RWPE1 (cell line): ENCODE results near the gene RTEL1.

Experiments used
- CTCF ChIA-PET: fragments of 350-600 bp; sonication (Branson Sonifier 250); formaldehyde crosslinking; extraction: SDS; loops from one replicate; lab custom pipeline; 2021; lab: Yijun Ruan, JAX
- POLR2A ChIA-PET: fragments of 400-600 bp; formaldehyde crosslinking; extraction: SDS; loops from one replicate; lab custom pipeline; 2020; ENCODE audit warnings: antibody characterized with exemption; ENCODE audit not compliant: low non-redundant PET; lab: Yijun Ruan, JAX
- DNase-seq: peaks from one replicate; pipeline ENCODE4 v3.0.0; 2012; ENCODE audit warnings: low spot score
- H3K27ac ChIP-seq: fragments of 450-650 bp; 2 replicates; pipeline ENCODE4 v1.5.1; 2017
- TF ChIP-seq, protein P1 (sequence below): fragments of 450-650 bp; conservative IDR thresholded peaks from 2 replicates; pipeline ENCODE4 v1.5.1; 2017; ENCODE audit warnings: low read depth, mild to moderate bottlenecking

Gene RTEL1

GRCh38 chr20:63734946-63735858, 77.1 kb downstream of the RTEL1 start:
- DNase-seq, result no peak
- TF ChIP-seq, protein P1, sequence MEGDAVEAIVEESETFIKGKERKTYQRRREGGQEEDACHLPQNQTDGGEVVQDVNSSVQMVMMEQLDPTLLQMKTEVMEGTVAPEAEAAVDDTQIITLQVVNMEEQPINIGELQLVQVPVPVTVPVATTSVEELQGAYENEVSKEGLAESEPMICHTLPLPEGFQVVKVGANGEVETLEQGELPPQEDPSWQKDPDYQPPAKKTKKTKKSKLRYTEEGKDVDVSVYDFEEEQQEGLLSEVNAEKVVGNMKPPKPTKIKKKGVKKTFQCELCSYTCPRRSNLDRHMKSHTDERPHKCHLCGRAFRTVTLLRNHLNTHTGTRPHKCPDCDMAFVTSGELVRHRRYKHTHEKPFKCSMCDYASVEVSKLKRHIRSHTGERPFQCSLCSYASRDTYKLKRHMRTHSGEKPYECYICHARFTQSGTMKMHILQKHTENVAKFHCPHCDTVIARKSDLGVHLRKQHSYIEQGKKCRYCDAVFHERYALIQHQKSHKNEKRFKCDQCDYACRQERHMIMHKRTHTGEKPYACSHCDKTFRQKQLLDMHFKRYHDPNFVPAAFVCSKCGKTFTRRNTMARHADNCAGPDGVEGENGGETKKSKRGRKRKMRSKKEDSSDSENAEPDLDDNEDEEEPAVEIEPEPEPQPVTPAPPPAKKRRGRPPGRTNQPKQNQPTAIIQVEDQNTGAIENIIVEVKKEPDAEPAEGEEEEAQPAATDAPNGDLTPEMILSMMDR, result no peak
- POLR2A ChIA-PET, result no interaction called here
- peak overlapping the region; percentile 99 for H3K27ac ChIP-seq
- CTCF ChIA-PET, result interaction anchor here (1.6 kb wide), 1 partner anchor 7 kb away, joined by 4 read pairs; no protein-coding TSS in a partner anchor

DNA sequence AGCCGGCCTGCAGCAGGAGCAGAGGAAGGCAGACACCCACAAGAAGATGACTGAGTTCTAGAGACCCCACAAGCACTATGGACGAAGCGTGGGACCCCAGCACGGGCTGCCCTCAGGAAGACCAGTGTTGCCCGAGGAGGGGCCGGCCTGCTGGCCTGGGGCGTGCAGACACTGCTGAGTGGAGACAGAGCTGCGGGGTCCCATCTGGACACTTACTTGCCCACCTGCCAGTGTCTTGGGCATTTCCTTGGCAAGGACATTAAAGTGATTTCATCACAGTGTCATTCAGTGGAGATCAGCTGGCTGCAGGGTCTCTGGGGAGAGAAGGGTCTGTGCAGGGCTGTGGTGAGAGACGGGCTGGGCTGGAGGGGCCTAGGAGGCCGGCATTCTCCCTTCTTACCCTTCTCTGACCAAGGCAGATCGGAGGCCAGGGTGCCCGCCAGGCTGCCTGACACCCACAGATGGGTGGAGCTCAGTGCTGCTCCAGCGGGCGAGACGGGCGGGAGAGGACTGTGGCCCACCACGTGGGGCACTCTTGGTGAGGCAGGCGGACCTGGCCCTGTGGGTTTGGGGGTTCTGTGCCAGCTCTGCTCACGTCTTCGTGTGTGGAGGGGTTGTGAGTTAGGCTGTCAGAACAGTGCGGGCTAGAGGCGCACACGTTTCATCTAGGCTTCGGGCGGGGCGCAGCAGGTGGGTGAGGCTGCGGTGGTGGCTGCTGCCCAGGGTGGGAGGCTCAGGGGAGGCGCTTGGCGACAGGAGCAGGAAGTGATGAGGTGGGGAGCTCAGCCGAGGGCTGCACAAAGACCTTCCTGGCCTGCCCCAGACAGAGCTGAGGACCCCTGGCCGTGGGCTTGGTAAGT, 78.0 kb downstream of the RTEL1 start, which contains the start of gene LIME1:
LIME1 (plus strand) TSS at position 806 of the 860 bp plus-strand sequence. CDS start 886 bp downstream, outside the sequence.
- TF ChIP-seq, protein P1, result no peak
- ChIA-PET POLR2A (no interaction called here), CTCF (interaction anchor here (0.5 to 1.6 kb wide), 6 partner anchors 8 to 244 kb away, joined by 3 to 4 read pairs (median 3); no protein-coding TSS in a partner anchor)
- H3K27ac ChIP-seq, result peak within 1 kb of the TSS; percentile 99
- DNase-seq, result no peak

DNA sequence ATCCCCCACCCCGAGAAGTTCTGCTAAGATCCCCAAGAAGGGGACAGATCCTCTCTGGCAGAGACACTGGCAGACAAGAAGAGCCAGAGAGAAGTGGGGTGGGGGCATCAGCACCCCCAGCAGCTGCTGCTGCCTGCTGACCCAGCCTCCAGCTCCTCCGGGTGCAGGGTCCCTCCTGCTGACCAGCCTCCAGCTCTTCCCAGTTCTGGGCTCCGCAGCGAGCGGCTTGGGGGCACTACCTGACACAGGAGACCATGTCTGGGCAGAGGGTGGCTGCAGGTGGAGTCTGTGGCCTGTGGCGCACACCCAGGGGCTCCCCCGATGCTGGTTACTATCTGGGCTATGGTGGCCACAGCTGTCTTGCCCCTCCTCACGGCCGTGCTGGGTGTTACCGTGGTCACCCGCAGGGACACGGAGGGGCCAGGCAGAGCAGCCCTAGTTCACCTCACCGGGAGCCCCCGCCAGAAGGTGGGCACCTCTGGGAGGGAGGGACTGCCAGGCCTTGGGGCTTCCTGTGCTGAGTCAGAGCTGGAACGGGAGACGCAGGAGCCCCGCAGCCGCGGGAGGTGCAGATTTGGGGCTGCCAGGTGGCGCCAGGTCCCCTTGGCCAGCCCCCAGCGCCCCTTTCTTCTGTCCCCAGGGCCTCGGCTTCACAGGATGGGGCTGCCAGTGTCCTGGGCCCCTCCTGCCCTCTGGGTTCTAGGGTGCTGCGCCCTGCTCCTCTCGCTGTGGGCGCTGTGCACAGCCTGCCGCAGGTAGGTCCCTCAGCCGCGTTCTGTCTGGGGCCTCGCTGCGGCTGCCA, 79.0 kb downstream of the RTEL1 start:
- TF ChIP-seq, protein P1, result no peak
- ChIA-PET CTCF (interaction anchor here (0.5 to 2.0 kb wide), 9 partner anchors 9 to 216 kb away, joined by 3 to 8 read pairs (median 4); partner anchors contain the start of genes ARFRP1 and ZGPAT), POLR2A (no interaction called here)
- H3K27ac ChIP-seq, result peak overlapping the region; percentile 99
- no peak for DNase-seq

DNA sequence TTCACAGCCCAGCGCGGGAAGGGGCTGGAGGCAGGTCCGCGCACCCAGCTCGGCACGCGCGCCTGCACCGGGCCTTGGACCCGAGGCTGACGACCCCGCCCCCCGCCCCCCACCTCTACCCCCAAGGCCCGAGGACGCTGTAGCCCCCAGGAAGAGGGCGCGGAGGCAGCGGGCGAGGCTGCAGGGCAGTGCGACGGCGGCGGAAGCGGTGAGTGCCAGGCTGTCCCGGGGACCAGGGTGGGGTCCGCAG, 79.5 kb downstream of the RTEL1 start:
- H3K27ac ChIP-seq, result peak overlapping the region; percentile 99
- CTCF ChIA-PET, result interaction anchor here (0.6 to 2.0 kb wide), 4 partner anchors 14 to 215 kb away, joined by 4 to 8 read pairs (median 4); partner anchors contain the start of genes ARFRP1 and ZGPAT
- POLR2A ChIA-PET, result no interaction called here
- TF ChIP-seq, protein P1, result no peak
- DNase-seq, result no peak

GRCh38 chr20:63737945-63738686, 80.0 kb downstream of the RTEL1 start:
- TF ChIP-seq, protein P1, result no peak
- ChIA-PET CTCF (interaction anchor here (0.6 to 2.0 kb wide), 3 partner anchors 15 to 48 kb away, joined by 4 to 8 read pairs (median 5); partner anchors contain the start of genes ARFRP1 and ZGPAT), POLR2A (no interaction called here)
- no peak for DNase-seq
- peak overlapping the region; percentile 99 for H3K27ac ChIP-seq
